SIG-M5 treated with dmso at 0.1 percent for 504 hours (cell line): ENCODE measurements around the gene PREPL.
"Not testable (repeated sequence)": the region's sequence is repeated elsewhere in the genome, so short reads cannot be mapped to it uniquely, and the experiment has no call there.

ENCODE experiments used
- DNase-seq: peaks from one replicate; lab custom pipeline; 2025; ENCODE audit not compliant: unreplicated experiment; lab: John Stamatoyannopoulos, UW

The PREPL gene

GRCh38 chr2:44349506-44349905, 11.8 kb downstream of the PREPL start:
- DNase-seq, result no peak

GRCh38 chr2:44348400-44348799, 12.9 kb downstream of the PREPL start:
- no peak for DNase-seq

- no peak for DNase-seq
Measured at GRCh38 chr2:44347526-44347925, 13.8 kb downstream of the PREPL start.

- no peak for DNase-seq
Measured at GRCh38 chr2:44342854-44343253, 18.4 kb downstream of the PREPL start.

- no peak for DNase-seq
Measured at GRCh38 chr2:44335806-44336538, 25.3 kb downstream of the PREPL start.

GRCh38 chr2:44333994-44334393, 27.3 kb downstream of the PREPL start:
- no peak for DNase-seq

GRCh38 chr2:44330801-44331200, 30.5 kb downstream of the PREPL start:
- DNase-seq, result no peak

GRCh38 chr2:44329343-44329742, 32.0 kb downstream of the PREPL start:
- no peak for DNase-seq

- no peak for DNase-seq
Measured at GRCh38 chr2:44328750-44329149, 32.5 kb downstream of the PREPL start.

GRCh38 chr2:44326548-44327264, 34.6 kb downstream of the PREPL start:
- DNase-seq, result no peak

GRCh38 chr2:44325897-44326296, 35.4 kb downstream of the PREPL start:
- no peak for DNase-seq

GRCh38 chr2:44324971-44325426, 36.3 kb downstream of the PREPL start:
- DNase-seq, result no peak

- no peak for DNase-seq
Measured at GRCh38 chr2:44321360-44321759, 39.9 kb downstream of the PREPL start.

GRCh38 chr2:44320832-44321231, 40.5 kb downstream of the PREPL start:
- DNase-seq, result no peak

- DNase-seq, result no peak
Measured at GRCh38 chr2:44315945-44316344, 45.3 kb downstream of the PREPL start.

GRCh38 chr2:44314362-44314761, 46.9 kb downstream of the PREPL start:
- no peak for DNase-seq

GRCh38 chr2:44310287-44310686, 51.0 kb downstream of the PREPL start:
- DNase-seq, result no peak

- DNase-seq, result no peak
Measured at GRCh38 chr2:44305882-44306281, 55.4 kb downstream of the PREPL start.

GRCh38 chr2:44304258-44304657, 57.0 kb downstream of the PREPL start:
- no peak for DNase-seq

GRCh38 chr2:44303766-44304165, 57.5 kb downstream of the PREPL start:
- DNase-seq, result not testable (repeated sequence)

GRCh38 chr2:44301111-44301510, 60.2 kb downstream of the PREPL start:
- DNase-seq, result no peak

GRCh38 chr2:44299635-44300034, 61.7 kb downstream of the PREPL start:
- no peak for DNase-seq
